Activated naive CD8-positive, alpha-beta T cell treated with anti-CD3 and anti-CD28 coated beads, Interleukin-2, amount 50 U/mL, for 16 hours (primary cell): ENCODE data around the gene OR2T29.
"Not testable (repeated sequence)": the region's sequence is repeated elsewhere in the genome, so short reads cannot be mapped to it uniquely, and the experiment has no call there.

ENCODE experiments used
- DNase-seq: peaks from one replicate; pipeline ENCODE4 v3.0.0-alpha.2; 2020; ENCODE audit warnings: low read depth, low spot score

Gene OR2T29, protein sequence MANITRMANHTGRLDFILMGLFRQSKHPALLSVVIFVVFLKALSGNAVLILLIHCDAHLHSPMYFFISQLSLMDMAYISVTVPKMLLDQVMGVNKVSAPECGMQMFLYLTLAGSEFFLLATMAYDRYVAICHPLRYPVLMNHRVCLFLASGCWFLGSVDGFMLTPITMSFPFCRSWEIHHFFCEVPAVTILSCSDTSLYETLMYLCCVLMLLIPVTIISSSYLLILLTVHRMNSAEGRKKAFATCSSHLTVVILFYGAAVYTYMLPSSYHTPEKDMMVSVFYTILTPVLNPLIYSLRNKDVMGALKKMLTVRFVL

DNA sequence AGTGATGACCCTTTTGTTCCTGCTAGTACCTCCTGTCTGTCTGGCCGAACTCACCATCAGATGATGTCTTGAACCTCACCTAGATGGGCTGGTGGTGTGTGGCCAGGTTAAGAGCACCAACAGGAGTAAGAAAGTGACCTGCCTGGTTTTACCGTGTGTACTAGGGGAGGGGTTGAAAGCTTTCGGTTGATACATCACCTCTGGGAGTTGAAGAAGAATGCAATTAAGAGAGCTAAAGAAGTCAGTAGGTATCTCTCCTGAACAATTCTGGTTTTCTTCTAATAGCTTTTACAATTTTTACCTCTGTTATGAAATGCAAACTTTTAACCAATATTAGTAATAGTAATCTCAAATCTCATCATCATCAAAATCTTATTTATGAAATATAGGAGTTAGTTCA is at the start of gene OR2T29:
OR2T29 (minus strand) TSS at position 101 of the 400 bp plus-strand sequence. CDS start 3,281 bp downstream, outside the sequence.
- DNase-seq: not testable (repeated sequence)

DNA sequence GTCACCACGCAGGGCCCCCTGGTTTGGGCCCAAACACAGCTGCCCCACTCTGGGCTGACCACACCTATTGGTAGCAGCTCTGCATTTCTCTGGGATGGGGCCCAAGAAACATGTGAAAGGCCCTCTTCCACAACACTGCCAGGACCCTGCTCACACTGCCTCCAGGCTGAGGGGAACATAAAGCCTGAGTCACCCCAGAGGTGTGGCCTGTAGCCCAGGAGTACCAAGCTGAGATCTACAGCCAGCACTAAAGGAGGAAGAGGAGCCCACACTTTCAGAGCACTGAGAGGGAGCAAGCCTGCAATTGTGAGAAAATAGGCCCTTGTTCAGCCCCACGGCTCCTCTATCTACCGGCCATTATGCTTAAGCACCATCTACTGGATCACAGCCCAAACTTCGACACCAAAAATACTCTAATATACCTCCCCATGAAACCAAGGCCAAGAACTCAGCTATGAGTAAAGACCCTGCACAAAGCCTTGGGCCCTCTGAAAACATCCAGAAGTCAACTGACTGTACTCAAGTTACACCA is 49.4 kb upstream of the OR2T29 start:
- no peak for DNase-seq

DNA sequence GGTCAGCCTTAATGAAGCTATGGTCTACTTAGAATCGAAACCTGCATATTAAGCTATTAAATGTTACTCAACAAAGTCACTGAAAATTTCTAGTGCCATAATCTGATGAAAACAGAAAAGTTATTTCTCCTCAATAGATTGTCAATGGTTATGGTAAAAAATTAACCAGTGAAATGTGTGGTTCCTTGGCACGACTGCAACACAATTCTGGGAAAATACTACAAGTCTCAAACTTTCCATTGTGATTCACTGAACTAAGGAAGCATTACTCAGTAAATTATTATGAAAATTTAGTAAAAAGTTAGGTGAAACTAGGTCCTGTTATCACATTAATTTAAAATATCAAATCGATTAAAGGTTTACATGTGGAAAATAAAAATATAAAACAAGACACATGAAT is 47.7 kb upstream of the OR2T29 start:
- DNase-seq: no peak

DNA sequence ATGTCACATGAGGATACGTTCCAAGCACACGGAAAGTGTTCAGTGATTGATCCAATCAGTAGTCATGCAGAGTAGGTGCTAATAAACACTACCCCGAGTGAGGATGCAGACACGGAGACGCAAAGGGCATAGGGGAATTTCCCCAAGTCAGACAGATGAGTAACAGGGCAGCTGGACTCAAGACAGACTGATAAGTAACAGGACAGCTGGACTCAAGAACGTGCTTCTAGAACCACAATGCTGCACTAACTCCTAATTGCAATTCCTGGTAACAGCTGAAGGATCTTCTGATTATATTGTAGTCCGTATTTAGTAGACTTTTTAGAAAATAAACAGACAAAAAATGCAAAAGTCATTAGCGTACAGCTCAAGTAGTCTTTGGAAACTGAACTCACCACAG is 36.8 kb upstream of the OR2T29 start:
- DNase-seq: no peak

DNA sequence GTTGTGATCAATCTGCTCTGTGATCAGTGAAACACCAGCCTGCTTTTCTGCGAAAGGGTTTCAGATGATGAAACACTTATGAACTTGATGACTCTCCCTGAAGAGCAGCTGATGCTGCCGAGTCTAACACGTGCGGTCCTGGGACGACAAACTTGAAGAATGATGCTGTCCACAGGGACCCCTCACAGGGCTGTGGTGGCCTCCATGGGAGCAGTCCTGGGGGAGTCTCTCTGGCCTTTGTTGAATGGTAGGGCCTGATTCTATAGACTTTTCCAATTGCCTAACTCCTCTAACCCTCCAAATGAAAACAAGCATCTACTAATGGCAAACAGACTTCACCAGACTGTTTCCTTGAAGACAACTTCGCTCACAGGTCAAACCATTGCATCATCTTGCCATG is 35.0 kb upstream of the OR2T29 start, which contains the start of gene OR2T10:
OR2T10 (minus strand) TSS at position 112 of the 400 bp plus-strand sequence. CDS start 3,932 bp downstream, outside the sequence.
- DNase-seq: no peak

DNA sequence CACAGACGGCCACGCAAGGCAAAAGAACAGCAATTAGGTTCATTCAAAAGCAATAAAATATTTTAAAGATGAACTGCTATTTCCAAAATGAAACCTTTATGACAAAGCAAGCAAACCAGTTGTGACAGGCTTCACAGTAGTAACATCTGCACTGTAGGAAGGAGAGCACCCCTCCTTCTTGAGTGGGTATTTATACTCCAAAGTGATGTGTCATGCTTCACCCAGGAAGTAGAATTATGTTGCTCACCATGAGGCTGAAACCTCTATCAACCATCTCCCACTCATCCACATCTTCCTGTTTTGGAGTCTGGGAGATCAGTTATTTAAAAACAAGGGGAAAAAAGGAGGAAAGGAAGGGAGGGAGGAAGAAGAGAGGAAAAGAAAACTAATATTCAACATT is 34.0 kb upstream of the OR2T29 start:
- no peak for DNase-seq

DNA sequence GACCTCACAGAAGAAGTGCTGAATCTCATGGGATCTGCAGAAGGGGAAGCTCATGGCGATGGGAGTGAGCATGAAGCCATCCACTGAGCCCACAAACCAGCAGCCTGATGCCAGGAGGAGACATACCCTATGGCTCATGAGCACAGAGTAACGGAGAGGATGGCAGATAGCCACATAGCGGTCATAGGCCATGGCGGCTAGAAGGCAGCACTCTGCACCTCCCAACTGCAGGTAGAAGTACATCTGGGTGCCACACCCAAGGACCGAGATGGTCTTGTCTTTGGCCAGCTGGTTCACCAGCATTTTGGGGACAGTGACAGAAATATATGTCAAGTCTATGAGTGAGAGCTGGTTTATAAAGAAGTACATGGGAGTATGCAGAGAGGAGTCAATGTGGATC is 30.7 kb upstream of the OR2T29 start:
- DNase-seq: no peak

DNA sequence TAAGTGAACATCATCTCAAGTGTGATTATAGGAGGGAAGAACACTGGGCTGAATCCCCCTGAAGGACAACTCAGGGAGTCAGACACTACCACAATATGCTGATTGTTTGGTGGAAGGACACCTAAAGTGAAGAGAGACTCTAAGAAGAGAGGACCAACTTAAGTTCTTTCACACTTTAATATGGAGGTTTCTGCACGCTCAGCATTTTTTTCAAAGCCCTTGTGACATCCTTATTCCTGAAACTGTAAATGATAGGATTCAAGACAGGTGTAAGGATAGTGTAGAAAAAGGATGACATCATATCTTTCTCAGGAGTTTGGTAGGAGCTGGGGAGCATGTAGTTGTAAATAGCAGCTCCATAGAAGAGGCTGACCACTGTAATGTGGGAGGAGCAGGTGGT is 30.1 kb upstream of the OR2T29 start:
- no peak for DNase-seq

DNA sequence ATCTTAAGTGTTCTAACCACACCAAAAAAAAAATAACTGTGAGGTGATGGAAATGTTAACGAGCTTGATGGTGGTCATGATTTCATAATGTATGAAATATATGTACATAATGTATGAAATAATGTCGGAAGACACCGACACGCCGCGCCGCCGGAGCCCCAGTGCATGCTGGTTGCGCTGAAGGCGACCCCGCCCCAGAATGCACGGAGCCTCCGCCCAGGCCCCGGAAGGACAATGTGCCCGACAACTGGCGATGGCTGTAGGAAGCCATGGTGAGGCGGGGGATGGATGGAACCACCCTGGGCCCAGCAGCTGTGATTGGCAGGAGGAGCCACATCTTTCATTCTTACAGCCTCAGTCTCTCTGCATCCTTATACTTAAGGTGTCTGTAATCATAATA is 27.5 kb upstream of the OR2T29 start:
- DNase-seq: no peak

DNA sequence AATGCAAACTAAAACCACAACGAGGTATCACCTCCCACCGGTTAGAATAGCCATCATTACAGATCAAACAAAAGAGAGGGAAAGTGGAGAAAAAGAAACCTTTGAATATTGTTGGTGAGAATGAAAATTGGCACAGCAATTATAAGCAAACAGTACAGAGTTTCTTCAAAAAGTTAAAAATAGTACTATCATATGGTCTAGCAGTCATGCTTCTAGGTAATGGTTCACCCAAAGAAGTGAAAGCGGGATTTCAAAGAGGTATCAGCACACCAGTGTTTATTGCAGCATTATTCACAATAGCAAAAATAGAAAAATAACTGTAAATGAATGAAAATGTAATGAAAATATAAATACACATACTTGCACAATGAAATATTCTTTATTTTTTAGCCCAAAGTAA is 26.8 kb upstream of the OR2T29 start:
- DNase-seq: no peak

DNA sequence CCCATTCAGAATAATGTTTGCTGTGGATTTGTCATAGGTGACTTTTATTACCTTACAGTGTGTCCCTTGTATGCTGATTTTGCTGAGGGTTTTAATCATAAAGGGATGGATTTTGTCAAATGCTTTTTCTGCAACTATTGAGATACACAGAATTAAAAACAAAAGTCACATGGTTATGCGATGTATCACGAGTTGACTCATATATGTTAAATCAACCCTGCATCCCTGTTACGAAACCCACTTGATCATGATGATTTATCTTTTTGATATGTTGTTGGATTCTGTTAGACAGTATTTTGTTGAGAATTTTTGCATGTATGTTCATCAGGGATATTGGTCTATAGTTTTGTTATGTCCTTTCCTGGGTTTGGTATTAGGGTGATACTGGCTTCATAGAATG is 22.7 kb upstream of the OR2T29 start:
- no peak for DNase-seq

DNA sequence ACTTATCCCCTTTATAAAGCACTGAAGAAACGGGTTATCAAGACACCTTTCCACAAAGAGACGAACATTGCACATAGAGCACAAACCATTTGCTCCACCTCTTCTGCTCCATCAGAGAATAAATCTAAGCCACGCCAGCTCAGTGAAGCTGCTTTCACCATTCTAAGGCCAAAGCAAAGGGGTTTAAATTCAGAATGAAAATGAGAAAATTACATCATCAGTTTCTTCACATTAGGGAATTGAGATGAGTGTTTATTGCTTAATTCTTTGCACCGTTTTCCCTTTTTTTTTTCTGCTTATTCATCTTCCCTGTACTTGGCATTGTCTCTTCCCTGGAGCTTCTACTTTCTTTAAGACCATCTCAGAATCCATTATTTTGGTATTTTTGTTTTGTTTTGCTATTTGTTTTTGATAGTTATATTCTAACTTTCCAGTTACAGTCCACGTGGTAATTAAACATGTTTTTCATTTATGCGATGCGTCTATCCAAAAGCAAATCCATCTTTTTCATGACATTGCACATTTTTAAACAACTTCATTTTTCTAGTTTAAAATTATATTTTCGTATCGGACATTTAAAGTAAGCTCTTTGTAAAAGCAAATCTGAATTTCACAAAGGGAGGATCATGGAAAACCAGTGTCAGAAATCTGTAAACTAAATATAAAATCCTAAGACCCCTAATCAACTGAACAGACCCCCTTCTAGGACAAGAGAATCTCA is 13.8 kb upstream of the OR2T29 start:
- DNase-seq: no peak

DNA sequence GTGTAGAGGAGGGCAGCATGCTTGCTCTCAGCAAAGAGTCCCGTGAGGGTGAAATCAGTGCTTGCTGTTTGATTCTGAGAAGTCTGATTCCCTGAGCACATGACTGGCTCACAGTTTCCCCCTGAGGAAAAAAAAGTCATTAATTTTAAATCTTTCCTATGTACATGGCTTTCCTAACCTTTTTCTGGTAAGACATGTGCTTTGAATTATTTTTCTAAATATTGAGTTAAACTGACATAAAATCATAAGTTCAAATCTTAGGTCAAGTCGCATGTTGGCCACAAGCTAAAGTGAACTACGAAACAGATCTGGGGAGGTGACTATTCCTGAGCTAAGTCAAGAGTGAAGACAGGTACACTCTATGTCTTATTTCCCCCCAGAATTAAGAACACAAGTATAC is 12.1 kb upstream of the OR2T29 start, which contains the start of gene OR2T34:
OR2T34 (minus strand) TSS at position 101 of the 400 bp plus-strand sequence; CDS start at position 101, 0 bp downstream.
- not testable (repeated sequence) for DNase-seq

DNA sequence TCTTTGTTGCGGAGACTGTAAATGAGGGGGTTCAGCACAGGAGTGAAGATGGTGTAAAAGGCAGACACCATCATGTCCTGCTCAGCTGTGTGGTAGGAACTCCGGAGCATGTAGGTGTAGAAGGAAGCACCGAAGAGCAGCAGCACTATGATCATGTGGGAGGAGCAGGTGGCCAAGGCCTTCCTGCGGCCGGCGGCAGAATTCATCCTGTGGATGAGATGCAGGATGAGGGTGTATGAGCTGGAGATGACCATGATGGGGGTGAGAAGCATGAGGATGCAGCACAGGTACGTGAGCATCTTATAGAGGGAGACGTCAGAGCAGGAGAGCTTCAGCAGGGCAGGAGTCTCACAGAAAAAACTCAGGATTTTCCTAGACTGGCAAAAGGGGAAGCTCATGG is 11.3 kb upstream of the OR2T29 start:
- DNase-seq: not testable (repeated sequence)

DNA sequence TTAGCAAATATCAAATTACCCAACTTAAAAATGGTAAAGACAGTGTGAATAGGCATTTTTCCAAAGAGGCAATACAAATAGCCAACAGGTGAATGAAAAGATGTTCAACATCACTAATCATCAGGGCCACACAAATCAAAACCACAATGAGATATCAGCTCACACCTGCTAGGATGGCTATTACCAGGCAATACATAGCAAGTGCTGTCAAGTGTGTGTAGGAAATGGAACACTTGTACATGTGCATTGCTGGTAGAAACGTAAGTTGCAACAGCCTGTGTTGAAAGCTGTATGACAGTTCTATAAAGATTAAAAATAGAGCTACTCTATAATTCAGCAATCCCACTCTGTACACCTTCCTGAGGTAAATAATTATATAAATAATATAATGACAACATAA is 9.5 kb upstream of the OR2T29 start:
- DNase-seq: not testable (repeated sequence)

DNA sequence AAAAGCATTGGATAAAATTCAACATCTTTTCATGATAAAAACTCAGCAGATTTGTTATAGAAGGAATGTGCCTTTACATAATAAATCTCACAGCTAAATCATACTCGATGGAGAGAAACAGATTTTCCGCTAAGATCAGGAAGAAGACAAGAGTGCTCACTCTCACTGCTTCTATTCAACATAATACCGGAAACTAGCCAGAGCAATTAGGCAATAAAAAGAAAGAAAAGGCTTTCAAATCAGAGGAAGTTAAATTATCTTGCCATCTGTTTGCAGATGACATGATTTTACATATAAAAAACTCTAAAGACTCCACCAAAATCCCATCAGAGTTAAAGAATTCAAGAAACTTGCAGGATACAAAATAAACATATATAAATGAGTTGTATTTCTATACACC is 8.2 kb upstream of the OR2T29 start:
- not testable (repeated sequence) for DNase-seq

DNA sequence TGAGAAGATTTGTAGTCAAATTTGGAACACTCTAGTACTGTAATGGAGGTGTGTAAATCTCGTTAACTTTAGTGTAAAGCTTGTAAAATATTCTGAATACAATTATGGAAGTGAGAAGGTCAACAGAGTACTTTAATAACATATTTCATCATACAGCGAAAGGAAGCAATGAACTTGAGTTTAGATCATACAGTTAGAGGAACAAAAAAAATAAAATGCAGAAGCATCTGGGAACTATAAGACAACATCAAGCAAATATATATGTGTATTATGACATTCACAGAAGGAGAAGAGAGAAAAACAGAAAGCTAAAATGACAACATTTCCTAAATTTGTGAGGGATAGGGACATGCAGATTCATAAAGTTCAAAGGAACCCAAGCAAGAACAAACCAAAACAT is 6.5 kb upstream of the OR2T29 start:
- DNase-seq: not testable (repeated sequence)

DNA sequence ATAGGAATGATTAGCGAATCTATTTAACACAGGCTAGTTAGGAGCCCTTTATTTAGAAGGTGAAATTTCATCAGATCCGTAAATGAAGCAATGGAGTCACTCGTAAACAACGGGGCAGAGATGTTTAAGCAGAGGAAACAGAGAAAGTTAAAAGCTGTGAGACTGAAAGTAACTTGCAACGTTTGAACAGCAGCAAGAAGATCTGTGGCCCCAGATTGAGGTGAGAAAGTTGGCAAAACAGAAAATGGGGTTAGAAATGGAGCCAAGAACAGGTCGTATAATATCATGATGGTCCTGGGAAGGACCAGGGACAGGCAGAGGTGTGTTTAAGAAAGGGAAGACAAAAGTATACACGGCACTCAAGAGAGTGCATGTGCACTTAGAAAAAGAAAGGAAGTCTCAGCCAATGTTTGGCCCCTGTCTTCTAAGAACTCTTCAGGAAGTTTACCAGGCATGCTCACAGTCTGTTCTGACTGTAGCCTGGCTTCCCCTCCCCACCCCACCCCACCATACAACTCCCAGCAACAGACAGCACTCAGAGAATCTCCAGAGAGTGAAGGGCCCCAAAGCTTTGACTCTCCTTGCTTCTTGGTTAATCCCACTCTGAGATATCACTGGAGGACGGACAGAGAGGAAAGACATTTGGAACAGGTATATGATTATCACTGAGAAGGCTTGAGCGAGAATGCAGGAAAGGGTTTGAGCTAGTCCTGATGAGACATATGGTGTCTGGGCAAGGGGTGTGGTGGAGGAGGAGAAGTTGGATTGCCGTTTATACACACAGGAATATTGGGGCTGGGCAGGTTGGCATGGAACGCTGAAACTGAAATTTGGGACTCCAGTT is 3.2 kb upstream of the OR2T29 start:
- not testable (repeated sequence) for DNase-seq

DNA sequence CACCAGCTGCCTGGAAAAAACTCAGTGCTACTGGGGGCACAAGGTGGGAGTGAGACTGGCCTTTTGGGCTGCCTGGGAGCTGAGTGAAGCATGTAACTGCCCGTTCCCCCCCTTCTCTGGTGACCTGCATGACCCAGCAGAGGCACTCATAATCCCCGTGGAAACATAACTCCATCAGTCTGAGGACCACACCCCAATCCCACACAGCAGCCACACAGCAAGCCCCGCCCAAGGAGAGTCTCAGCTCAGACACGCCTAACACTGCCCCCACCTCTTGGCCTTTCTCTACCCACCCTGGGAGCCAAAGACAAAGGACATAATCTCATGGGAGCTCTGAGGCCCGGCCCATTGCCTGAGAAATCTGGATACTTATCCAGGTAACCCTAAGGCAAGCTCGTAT is 11.5 kb downstream of the OR2T29 start:
- not testable (repeated sequence) for DNase-seq

DNA sequence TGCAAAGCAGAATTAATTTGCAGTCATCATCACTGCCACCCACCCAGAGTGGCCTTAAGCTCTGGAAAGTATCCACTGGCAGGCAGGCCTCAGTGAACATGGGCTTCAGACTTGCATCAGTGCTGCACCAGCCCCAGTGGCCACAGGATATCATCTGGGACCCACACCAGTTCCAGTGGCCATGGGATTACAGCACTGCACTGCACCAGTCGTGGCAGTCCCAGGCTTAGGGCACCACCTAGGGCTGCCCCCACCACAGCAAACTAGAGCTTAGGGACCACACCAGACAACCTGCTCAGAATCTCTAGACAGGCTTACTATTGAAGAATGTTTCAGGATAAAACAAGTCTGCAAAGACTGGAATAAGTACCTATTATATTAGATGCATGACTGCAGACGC is 15.2 kb downstream of the OR2T29 start:
- DNase-seq: not testable (repeated sequence)

DNA sequence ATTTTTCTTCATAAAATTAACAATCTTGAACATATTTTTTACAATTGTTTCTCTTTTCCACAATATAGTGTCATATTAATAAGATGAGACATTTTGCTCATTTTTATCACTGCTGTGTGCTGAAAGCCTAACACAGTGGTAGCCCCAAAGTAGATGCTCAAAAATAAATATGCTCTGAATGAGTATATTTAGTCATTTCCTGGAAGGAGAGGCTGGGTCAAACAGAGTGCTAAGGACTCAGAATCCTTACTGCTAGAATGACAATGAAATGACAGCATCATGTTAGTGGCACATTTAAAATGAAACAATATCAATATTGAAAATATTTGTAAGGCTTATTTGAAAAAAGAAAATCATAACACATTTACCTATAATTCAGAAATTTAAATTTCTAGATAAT is 25.1 kb downstream of the OR2T29 start:
- DNase-seq: not testable (repeated sequence)

DNA sequence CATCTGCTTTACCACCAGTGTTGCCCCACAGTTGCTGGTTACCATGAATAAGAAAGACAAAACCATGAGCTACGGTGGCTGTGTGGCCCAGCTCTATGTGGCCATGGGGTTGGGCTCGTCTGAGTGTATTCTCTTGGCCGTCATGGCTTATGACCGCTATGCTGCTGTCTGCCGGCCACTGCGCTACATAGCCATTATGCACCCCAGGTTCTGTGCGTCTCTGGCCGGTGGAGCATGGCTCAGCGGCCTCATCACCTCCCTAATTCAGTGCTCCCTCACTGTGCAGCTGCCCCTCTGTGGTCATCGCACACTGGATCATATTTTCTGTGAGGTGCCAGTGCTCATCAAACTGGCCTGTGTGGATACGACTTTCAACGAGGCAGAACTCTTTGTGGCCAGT is 40.7 kb downstream of the OR2T29 start:
- DNase-seq: no peak
